H7 (cell line): Measurements from ENCODE around the gene SVBP. TPM values are rescaled to one million over a fixed set of nuclear protein-coding genes. Genes with fewer than 3 reads are reported as not detected.

Experiments used
- DNase-seq: peaks from one replicate; pipeline ENCODE4 v3.0.0; 2012
- H3K27me3 ChIP-seq: 2 replicates; pipeline ENCODE4 v1.6.0; 2011; ENCODE audit warnings: mild to moderate bottlenecking, low read length; ENCODE audit not compliant: control insufficient read depth, insufficient read depth
- H3K36me3 ChIP-seq: replicated peaks from 2 replicates; pipeline ENCODE4 v1.5.1; 2011; ENCODE audit warnings: low read length; ENCODE audit not compliant: control insufficient read depth, insufficient read depth
- H3K4me3 ChIP-seq: 2 replicates; pipeline ENCODE4 v1.5.1; 2011; ENCODE audit warnings: low read depth, mild to moderate bottlenecking, control low read depth, low read length, moderate library complexity; ENCODE audit not compliant: insufficient read depth
- total RNA-seq: library from RNA; depleted of rRNA; stranded (reverse); fragments of >200 nt; shearing (Covaris generic); gene quantifications from 2 replicates; pipeline ENCODE4 v1.2.3, GENCODE V29; 2014

SVBP gene
- total RNA-seq, 1 experiment from 2014 or later: 45.4 TPM

- DNase-seq: no peak
- Histone ChIP-seq H3K36me3 (peaks cover 16% of the 10 kb centered on the region), H3K27me3 (no peaks in the 10 kb centered on the region; the same call in 1 of the 2 replicates), H3K4me3 (peak overlapping the region; percentile 81)
Measured at GRCh38 chr1:42847111-42847595, 30.0 kb upstream of the SVBP start.

DNA sequence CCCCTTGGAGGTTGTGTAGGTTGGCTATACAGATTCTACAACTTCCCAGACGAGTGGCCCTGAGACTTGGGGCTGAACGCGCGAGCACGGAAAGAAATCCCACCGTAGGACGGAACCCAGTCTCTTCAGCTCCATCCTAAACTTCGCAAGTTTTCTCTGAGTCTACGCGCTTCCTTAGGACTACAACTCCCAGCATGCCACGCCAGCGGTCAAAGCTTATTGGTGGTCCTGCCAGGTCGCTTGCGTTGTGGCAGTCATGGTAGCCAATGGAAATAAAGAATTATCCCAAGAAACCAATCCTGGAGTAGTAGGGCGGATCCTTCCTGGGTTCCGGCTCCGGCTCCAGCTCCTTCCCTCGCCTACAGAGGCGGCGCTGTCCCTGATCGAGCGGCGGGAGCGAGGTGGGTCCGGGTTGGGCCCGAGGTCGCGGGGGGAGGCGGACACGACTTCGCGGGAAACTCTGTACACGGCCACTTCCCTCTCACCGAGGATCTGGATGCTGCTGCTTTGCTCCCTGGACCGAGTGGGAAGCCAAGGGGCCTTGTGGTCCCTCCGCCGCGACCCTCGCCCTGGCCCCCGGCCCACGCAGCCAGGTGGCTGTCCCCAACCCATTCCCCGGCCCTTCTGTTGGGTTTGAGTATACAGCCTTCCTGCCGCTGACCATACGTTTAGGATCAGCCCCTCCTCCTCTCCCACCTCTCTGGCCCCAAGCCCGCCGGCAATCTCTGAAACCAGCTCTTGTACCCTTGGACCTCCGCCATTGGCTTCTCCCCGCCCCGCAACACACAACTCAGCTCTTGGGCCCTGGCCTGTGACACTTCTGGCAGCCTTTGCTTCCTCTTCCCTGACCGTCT lies 29.3 kb upstream of the SVBP start, which contains the start of gene ZNF691:
ZNF691 (plus strand) TSS at position 357 of the 854 bp plus-strand sequence. CDS start 3,046 bp downstream, outside the sequence.
- H3K4me3 ChIP-seq: peak within 1 kb of the TSS; percentile 81

GRCh38 chr1:42845866-42846256 lies 28.7 kb upstream of the SVBP start:
- peak; percentile 44 for DNase-seq
- Histone ChIP-seq H3K36me3 (peaks cover 4% of the 10 kb centered on the region), H3K4me3 (peak overlapping the region; percentile 48), H3K27me3 (no peaks in the 10 kb centered on the region; the same call in 1 of the 2 replicates)

More for the DNA sequence above, 29.3 kb upstream of the SVBP start, which contains the start of gene ZNF691:
- Histone ChIP-seq H3K36me3 (peaks cover 10% of the 10 kb centered on the region), H3K27me3 (no peaks in the 10 kb centered on the region; the same call in 1 of the 2 replicates)
- DNase-seq: peak; percentile 98

- Histone ChIP-seq H3K27me3 (no peaks in the 10 kb centered on the region; the same call in 1 of the 2 replicates), H3K4me3 (no peak overlapping the region), H3K36me3 (peaks cover 2% of the 10 kb centered on the region)
- DNase-seq: no peak
Measured at GRCh38 chr1:42845193-42845592, 28.0 kb upstream of the SVBP start.

GRCh38 chr1:42844592-42845140 lies 27.5 kb upstream of the SVBP start:
- no peak overlapping the region for H3K4me3 ChIP-seq

DNA sequence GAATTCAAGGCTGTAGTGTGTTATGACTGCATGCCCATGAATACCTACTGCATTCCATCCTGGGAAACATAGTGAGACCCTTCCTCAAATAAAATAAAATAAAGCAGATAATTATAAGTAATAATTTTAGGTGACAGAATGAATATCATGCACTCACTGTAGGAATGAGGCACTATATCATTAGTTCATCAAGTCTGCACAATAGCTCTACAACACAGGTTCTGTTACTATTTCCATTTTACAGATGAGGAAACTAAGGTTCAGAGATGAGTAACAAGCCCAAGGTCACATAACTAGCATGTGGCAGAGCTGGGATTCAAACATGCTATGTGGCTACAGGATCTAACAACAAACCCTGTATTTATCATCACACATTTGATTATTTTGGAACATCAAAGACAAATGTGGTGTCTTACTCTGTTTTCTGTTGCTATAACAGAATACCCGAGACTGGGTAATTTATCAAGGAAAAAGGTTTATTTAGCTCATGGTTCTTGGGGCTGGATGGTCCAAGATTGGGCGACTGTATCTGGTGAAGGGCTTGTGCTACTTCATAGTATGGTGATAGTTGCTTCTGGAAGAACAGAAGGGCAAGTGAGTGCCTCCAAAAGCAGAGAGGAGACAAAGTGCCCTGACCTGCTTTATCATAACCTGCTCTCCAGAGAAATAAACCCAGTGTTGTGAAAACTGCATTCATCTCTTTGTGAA lies 24.4 kb upstream of the SVBP start:
- Histone ChIP-seq H3K4me3 (no peak overlapping the region), H3K36me3 (no peaks in the 10 kb centered on the region), H3K27me3 (no peaks in the 10 kb centered on the region; the same call in 1 of the 2 replicates)
- DNase-seq: no peak

More at GRCh38 chr1:42844592-42845140, 27.5 kb upstream of the SVBP start:
- peaks cover 2% of the 10 kb centered on the region for H3K36me3 ChIP-seq
- no peaks in the 10 kb centered on the region; the same call in 1 of the 2 replicates for H3K27me3 ChIP-seq
- no peak for DNase-seq

DNA sequence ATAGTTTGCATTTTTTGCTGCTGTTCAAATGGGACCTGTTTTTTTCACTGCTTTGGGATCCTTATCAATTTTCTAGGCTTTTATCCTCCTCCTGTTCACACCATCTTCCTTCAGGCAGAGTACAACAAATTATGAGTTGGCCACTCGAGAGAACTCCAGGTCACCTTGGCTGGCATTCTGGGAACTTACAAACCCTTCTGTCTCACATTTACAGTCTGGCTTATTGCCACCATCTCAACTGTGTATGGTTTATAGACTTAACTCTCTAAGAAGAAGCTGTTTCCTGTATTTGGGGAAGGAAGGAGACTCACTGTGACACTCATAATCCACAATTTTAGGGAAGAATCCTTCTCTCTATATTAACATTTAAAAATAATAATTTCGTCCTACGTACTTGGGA lies 23.8 kb upstream of the SVBP start:
- Histone ChIP-seq H3K4me3 (no peak overlapping the region), H3K27me3 (no peaks in the 10 kb centered on the region; the same call in 1 of the 2 replicates), H3K36me3 (no peaks in the 10 kb centered on the region)
- DNase-seq: no peak

- no peak overlapping the region for H3K4me3 ChIP-seq
- H3K27me3 ChIP-seq: no peaks in the 10 kb centered on the region
- DNase-seq: no peak
- H3K36me3 ChIP-seq: no peaks in the 10 kb centered on the region
Measured at GRCh38 chr1:42838482-42839190, 21.4 kb upstream of the SVBP start.

DNA sequence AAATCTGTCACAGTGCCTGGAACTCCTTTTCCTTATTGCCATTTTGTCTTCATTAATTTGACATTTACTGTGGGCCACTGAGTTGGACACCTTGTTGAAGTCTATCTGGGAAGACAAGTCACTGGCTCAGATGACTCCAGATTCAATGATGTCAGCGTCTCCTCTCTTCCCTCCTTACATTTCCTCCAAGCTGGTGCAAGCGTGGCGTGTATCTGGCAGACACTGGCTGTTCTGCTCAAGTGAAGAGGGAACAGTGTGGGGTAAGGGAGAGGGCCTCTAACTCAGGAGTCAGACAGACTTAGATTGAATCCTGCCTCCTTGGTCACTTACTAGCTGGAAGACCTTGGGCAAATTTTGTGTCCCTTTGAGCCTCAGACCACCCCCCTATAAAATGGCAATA lies 20.5 kb upstream of the SVBP start:
- DNase-seq: no peak
- no peaks in the 10 kb centered on the region for H3K36me3 ChIP-seq
- H3K4me3 ChIP-seq: no peak overlapping the region
- no peaks in the 10 kb centered on the region for H3K27me3 ChIP-seq

DNA sequence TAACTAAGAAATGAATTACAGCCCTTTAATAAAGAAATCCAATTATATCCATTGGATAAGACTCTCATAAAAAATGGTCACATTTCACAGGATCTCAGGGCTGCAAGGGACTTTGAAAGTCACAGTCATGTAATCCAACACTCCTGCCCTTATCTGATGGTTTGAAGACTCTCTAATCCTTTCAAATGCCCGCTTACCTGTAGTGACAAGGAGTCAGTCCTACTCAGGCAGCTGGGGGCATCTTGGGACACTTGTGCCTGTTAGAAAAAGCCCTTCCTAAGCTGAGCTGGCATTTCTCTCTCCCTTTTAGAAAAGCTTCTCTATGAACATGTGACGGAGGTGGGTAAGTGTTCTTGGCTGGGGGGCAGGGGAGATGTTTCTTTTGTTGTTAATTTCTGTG lies 18.2 kb upstream of the SVBP start:
- no peak for DNase-seq
- Histone ChIP-seq H3K4me3 (no peak overlapping the region), H3K36me3 (no peaks in the 10 kb centered on the region), H3K27me3 (no peaks in the 10 kb centered on the region)

GRCh38 chr1:42834803-42835202 lies 17.6 kb upstream of the SVBP start:
- Histone ChIP-seq H3K27me3 (no peaks in the 10 kb centered on the region), H3K36me3 (no peaks in the 10 kb centered on the region), H3K4me3 (no peak overlapping the region)
- no peak for DNase-seq

GRCh38 chr1:42833981-42834380 lies 16.8 kb upstream of the SVBP start:
- Histone ChIP-seq H3K27me3 (no peaks in the 10 kb centered on the region), H3K4me3 (no peak overlapping the region), H3K36me3 (no peaks in the 10 kb centered on the region)
- no peak for DNase-seq

DNA sequence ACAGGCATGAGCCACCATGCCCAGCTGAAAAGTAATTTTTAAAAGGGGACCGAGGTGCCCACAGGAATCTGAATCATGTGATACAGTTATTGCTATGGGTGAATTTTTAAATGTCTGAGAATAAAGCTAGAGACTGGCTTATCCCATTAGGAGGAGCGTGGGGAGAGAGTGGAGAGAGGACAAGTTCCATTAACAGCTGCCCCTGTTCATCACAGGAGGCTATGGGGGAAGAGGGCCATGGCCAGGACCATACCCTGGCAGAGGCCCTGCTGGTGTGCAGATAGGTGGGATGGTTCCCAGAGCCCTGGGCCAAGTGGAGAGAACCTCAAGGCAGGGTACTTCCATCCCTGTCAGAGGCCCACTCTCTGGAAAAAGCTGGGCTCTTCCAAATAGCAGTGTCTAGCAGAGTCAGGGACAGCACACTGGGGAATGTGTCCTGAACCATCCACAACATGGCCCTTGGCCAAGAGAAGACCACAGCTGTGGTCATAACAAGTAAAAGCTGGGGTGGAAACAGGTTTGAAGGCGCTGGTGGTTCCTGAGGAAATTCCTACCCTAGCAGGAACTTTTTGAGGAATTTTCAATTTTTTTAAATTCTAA lies 15.5 kb upstream of the SVBP start:
- Histone ChIP-seq H3K4me3 (no peak overlapping the region), H3K27me3 (no peaks in the 10 kb centered on the region), H3K36me3 (no peaks in the 10 kb centered on the region)
- DNase-seq: no peak

- no peaks in the 10 kb centered on the region for H3K36me3 ChIP-seq
- H3K4me3 ChIP-seq: no peak overlapping the region
- no peaks in the 10 kb centered on the region for H3K27me3 ChIP-seq
- no peak for DNase-seq
Measured at GRCh38 chr1:42831273-42831672, 14.1 kb upstream of the SVBP start.
